ENCODE data around the gene NTRK2. TPM values are rescaled to one million over a fixed set of nuclear protein-coding genes. Genes with fewer than 3 reads are reported as not detected.

NTRK2 gene
- total RNA-seq, 4 donors from 2014 or later = 2.6 to 8.5 (median 6.0) TPM

- 80% methylated on average over 4 of the region's 4 CpGs; no CpG with 5 or more reads in 1 of the 2 donors for WGBS, 2 donors (ENCODE audit: low coverage in 1 of 2)
- TF ChIP-seq POLR2AphosphoS5 (IDR thresholded peaks at IDR 0.05) = no peak
- no peak for TF ChIP-seq POLR2A (IDR thresholded peaks at IDR 0.05)
- no peak for TF ChIP-seq EP300 (IDR thresholded peaks at IDR 0.05)
- TF ChIP-seq, protein P1, sequence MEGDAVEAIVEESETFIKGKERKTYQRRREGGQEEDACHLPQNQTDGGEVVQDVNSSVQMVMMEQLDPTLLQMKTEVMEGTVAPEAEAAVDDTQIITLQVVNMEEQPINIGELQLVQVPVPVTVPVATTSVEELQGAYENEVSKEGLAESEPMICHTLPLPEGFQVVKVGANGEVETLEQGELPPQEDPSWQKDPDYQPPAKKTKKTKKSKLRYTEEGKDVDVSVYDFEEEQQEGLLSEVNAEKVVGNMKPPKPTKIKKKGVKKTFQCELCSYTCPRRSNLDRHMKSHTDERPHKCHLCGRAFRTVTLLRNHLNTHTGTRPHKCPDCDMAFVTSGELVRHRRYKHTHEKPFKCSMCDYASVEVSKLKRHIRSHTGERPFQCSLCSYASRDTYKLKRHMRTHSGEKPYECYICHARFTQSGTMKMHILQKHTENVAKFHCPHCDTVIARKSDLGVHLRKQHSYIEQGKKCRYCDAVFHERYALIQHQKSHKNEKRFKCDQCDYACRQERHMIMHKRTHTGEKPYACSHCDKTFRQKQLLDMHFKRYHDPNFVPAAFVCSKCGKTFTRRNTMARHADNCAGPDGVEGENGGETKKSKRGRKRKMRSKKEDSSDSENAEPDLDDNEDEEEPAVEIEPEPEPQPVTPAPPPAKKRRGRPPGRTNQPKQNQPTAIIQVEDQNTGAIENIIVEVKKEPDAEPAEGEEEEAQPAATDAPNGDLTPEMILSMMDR (IDR thresholded peaks at IDR 0.05) = no peak
- Histone ChIP-seq H3K4me3 (no peak overlapping the region), H3K27ac (no peak overlapping the region), H3K4me1 (no peaks in the 10 kb centered on the region), H3K36me3 (no peaks in the 10 kb centered on the region), H3K9me3 (no peaks in the 10 kb centered on the region), H3K27me3 (no peaks in the 10 kb centered on the region)
- no peak for ATAC-seq
Measured at GRCh38 chr9:84834426-84834825, 164.9 kb downstream of the NTRK2 start.

DNA sequence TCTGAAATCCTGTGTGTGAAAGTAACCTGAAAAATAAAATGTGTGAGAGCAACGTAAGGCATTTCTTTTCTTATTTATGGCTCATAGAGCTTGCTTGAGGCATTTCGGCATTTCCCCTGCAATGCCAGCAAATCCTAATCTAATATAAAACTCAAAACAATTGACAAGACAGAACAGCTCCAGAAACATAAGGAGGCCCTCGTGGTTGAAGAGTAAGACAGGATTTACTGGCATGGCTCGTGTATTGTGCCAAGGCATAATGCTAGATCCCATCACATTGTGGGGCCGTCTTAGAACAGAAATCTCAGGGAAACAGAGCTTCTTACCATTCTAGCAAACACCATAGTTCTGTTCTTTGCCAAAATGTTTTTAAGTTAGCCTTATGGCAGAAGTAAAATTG, 166.2 kb downstream of the NTRK2 start:
- H3K27me3 ChIP-seq = no peaks in the 10 kb centered on the region
- no peak for TF ChIP-seq POLR2A (IDR thresholded peaks at IDR 0.05)
- no peak for TF ChIP-seq EP300 (IDR thresholded peaks at IDR 0.05)
- TF ChIP-seq, protein P1 (IDR thresholded peaks at IDR 0.05) = no peak
- TF ChIP-seq POLR2AphosphoS5 (IDR thresholded peaks at IDR 0.05) = no peak
- no peak overlapping the region for H3K27ac ChIP-seq
- ATAC-seq = no peak
- H3K4me1 ChIP-seq = no peaks in the 10 kb centered on the region
- H3K4me3 ChIP-seq = no peak overlapping the region
- WGBS, 2 donors (ENCODE audit: low coverage in 1 of 2) = 74 to 85% methylated on average over 5 of the region's 5 CpGs
- no peaks in the 10 kb centered on the region for H3K36me3 ChIP-seq
- H3K9me3 ChIP-seq = no peaks in the 10 kb centered on the region

- no peaks in the 10 kb centered on the region for H3K9me3 ChIP-seq
Measured at GRCh38 chr9:84838879-84839278, 169.3 kb downstream of the NTRK2 start.

DNA sequence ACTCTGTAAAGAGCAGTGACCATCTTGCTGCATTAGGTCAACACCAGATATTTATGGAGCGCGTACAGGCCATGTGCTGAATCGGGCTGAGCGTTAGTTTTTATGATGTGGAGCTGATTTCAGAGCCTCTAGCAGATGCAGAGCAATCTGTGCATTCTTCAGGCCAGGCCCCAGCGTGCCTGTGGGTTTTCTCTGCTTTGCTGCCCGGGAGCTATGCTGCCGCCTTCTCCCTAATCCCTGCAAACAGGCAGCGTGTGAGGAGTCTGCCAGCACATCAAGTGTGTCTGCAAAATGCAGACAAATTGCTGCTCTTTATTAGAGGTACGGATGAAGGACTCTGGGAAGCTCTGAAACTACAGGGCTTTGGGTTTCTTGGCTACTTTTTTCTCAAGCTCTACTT, 170.0 kb downstream of the NTRK2 start:
- Histone ChIP-seq H3K27me3 (no peaks in the 10 kb centered on the region), H3K4me1 (no peaks in the 10 kb centered on the region), H3K36me3 (no peaks in the 10 kb centered on the region), H3K4me3 (no peak overlapping the region), H3K9me3 (no peaks in the 10 kb centered on the region), H3K27ac (no peak overlapping the region)
- WGBS, 2 donors (ENCODE audit: low coverage in 1 of 2) = 62 to 78% methylated on average over 4 to 7 of the region's 9 CpGs
- no peak for ATAC-seq
- TF ChIP-seq EP300 (IDR thresholded peaks at IDR 0.05) = no peak
- TF ChIP-seq POLR2A (IDR thresholded peaks at IDR 0.05) = no peak
- TF ChIP-seq POLR2AphosphoS5 (IDR thresholded peaks at IDR 0.05) = no peak
- TF ChIP-seq, protein P1 (IDR thresholded peaks at IDR 0.05) = no peak

More at GRCh38 chr9:84838879-84839278, 169.3 kb downstream of the NTRK2 start:
- ATAC-seq = no peak
- Histone ChIP-seq H3K27me3 (no peaks in the 10 kb centered on the region), H3K27ac (no peak overlapping the region), H3K4me3 (no peak overlapping the region), H3K4me1 (no peaks in the 10 kb centered on the region), H3K36me3 (no peaks in the 10 kb centered on the region)
- TF ChIP-seq EP300 (IDR thresholded peaks at IDR 0.05) (no peak), POLR2A (IDR thresholded peaks at IDR 0.05) (no peak), POLR2AphosphoS5 (IDR thresholded peaks at IDR 0.05) (no peak)
- TF ChIP-seq, protein P1 (IDR thresholded peaks at IDR 0.05) = no peak
- 71 to 74% methylated on average over 1 of the region's 1 CpG for WGBS, 2 donors (ENCODE audit: low coverage in 1 of 2)

GRCh38 chr9:84841931-84842330, 172.4 kb downstream of the NTRK2 start:
- Histone ChIP-seq H3K27ac (no peak overlapping the region), H3K4me1 (no peaks in the 10 kb centered on the region), H3K9me3 (no peaks in the 10 kb centered on the region), H3K36me3 (no peaks in the 10 kb centered on the region), H3K27me3 (no peaks in the 10 kb centered on the region), H3K4me3 (no peak overlapping the region)
- no peak for ATAC-seq
- 94 to 98% methylated on average over 5 of the region's 5 CpGs for WGBS, 2 donors (ENCODE audit: low coverage in 1 of 2)
- TF ChIP-seq POLR2A (IDR thresholded peaks at IDR 0.05) = no peak
- TF ChIP-seq EP300 (IDR thresholded peaks at IDR 0.05) = no peak
- TF ChIP-seq, protein P1 (IDR thresholded peaks at IDR 0.05) = no peak
- TF ChIP-seq POLR2AphosphoS5 (IDR thresholded peaks at IDR 0.05) = no peak

Measured in gastroesophageal sphincter (tissue), 4 donors.